ENCODE data around the gene TRPV3. TPM values are rescaled to one million over a fixed set of nuclear protein-coding genes. Genes with fewer than 3 reads are reported as not detected.

Gene TRPV3
- total and polyA plus RNA-seq, 2 experiments from 2014 or later: 0.15 to 0.69 TPM

- Histone ChIP-seq H2AFZ (no peak overlapping the region), H3F3A (replicated peaks; ENCODE audit: low read depth) (no peaks in the 10 kb centered on the region), H4K20me1 (replicated peaks; ENCODE audit: insufficient read depth) (no peaks in the 10 kb centered on the region), H3K4me3 (no peak overlapping the region), H3K79me2 (replicated peaks; ENCODE audit: insufficient read depth) (no peaks in the 10 kb centered on the region), H3K4me2 (no peak overlapping the region), H3K36me3 (ENCODE audit: insufficient read depth) (no peaks in the 10 kb centered on the region), H3K27ac (ENCODE audit: low read depth) (no peak overlapping the region), H3K27me3 (ENCODE audit: insufficient read depth) (no peaks in the 10 kb centered on the region), H3K9me2 (ENCODE audit: insufficient read depth) (no peaks in the 10 kb centered on the region), H3K4me1 (ENCODE audit: insufficient read depth) (no peaks in the 10 kb centered on the region)
- H3K9me3 Mint-ChIP-seq: no peaks in the 10 kb centered on the region
- peaks cover 15% of the 10 kb centered on the region for H3K27me3 Mint-ChIP-seq (ENCODE audit: insufficient read depth, low read depth, poor library complexity)
- H3K27ac Mint-ChIP-seq: no peak overlapping the region
- no peaks in the 10 kb centered on the region for H3K4me1 Mint-ChIP-seq
- H3K36me3 Mint-ChIP-seq (ENCODE audit: low read depth): peaks cover 16% of the 10 kb centered on the region
- TF ChIP-seq JUNB (IDR thresholded peaks at IDR 0.05; ENCODE audit: unreplicated experiment) (no peak), ZNF331 (CRISPR knock-in tag; IDR thresholded peaks at IDR 0.05; ENCODE audit: low read depth) (no peak), ZNF114 (CRISPR knock-in tag; IDR thresholded peaks at IDR 0.05) (no peak), NANOG (IDR thresholded peaks at IDR 0.05; ENCODE audit: borderline replicate concordance) (no peak), ZNF462 (CRISPR knock-in tag; IDR thresholded peaks at IDR 0.05) (no peak), EZH2phosphoT487 (IDR thresholded peaks at IDR 0.05; ENCODE audit: unreplicated experiment) (no peak), CREB1 (CRISPR knock-in tag; IDR thresholded peaks at IDR 0.05; ENCODE audit: low read depth) (no peak), CTCF (conservative IDR thresholded peaks at IDR 0.05; ENCODE audit: low read depth in 2 of 2) (no peak), POLR2AphosphoS5 (IDR thresholded peaks at IDR 0.05; ENCODE audit: low read depth) (no peak), REST (IDR thresholded peaks at IDR 0.05; ENCODE audit: unreplicated experiment) (no peak), STAT1 (IDR thresholded peaks at IDR 0.05; ENCODE audit: unreplicated experiment) (no peak), EZH2 (IDR thresholded peaks at IDR 0.05; ENCODE audit: low read depth, unreplicated experiment) (no peak), ETS1 (IDR thresholded peaks at IDR 0.05) (no peak)
- no peak for ATAC-seq
- no peak for DNase-seq (ENCODE audit: low spot score)
- no peak overlapping the region for H3K4me3 Mint-ChIP-seq
Observed at GRCh38 chr17:3603870-3604259, 46.3 kb upstream of the TRPV3 start.
